TTC549 (cell line): ENCODE results near the gene IFT20.

Source experiments
- FAIRE-seq: peaks from 2 replicates; lab custom pipeline; 2012; peaks lifted over from hg19 to GRCh38; lab: Jason Lieb, UNC

The IFT20 gene

DNA sequence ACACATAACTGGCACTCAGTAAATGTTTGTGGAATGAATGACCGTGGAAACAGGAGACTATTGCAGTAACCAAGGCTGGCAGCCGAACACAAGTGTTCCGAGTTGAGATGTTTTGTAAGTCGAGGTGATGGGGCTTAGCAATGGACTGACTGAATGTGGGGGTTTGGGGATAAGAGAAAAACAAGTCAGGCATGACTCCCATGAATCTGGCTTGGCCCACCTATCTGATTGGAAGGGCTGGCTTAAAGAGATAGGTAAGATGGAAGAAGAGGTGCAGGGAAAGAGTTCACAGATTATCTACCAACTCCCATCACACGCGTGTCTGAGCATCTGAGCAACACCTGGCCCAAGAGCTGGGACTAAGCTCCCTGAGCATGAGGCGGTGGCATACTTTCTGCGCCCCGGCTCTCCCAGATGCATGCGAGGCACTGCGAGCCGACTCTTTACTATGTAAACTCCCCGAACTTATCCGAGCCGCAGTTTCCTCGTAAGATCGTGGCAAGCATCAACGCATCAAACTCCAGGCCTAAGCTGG lies 539 bp downstream of the IFT20 start:
- no peak for FAIRE-seq

DNA sequence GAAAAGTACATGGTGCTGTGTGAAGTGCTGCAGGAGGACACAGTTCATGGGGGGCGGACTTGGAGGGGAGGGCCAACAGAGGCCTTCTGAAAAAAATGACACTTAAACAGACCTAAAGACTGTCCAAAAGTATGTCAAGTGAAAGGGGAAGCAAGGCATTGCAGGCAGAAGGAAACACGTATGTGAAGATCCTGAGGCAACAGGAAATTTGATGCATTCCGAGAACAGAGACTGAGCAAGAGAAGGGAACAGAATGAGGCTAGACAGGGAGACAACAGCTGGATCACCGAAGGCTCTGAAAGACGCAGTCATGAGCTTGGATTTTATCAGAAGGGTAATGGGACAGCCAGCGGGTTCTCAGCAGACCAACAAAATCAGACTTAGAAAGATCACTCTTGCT lies 1.1 kb downstream of the IFT20 start:
- FAIRE-seq: no peak

- FAIRE-seq: no peak
These were observed 2.1 kb downstream of the IFT20 start for GRCh38 chr17:28333083-28333746.

GRCh38 chr17:28331891-28332420 lies 3.3 kb downstream of the IFT20 start:
- FAIRE-seq: no peak

DNA sequence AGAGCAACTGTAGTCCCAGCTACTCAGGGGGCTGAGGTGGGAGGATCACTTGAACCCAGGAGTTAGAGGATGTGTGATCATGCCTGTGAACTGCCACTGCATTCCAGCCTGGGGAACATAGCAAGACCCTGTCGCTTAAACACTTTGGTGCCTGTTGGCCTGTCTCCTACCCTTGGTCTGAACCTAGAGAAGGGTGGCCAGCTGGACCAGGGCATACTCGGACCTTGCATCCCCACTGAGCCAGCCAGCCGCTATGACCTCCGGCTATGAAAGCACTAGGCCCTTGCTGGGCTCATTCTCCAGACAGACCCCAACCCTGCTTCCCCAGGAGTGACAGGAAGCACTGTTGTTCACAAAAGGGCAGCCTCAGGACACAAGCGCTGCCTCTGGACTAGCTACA lies 4.6 kb downstream of the IFT20 start:
- FAIRE-seq: no peak

DNA sequence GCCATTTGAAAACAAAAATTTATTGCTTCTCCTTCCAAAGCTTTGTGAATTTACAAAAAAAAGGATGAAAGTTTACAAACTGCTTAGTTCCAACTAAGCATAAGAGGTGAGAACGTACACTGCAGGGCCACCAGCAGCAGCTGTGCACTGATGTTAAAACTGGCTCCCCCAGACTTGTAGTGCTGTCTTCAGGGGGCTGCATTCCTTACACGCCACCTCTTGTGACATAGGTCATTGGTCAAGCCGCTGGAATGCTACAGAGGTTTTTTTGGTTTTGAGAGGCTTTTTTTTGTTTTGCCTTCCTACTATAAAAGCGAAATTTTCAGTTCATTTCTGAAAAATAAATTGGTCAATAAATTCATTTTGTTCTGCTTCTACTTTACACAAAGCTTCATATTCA lies 6.9 kb downstream of the IFT20 start:
- no peak for FAIRE-seq

DNA sequence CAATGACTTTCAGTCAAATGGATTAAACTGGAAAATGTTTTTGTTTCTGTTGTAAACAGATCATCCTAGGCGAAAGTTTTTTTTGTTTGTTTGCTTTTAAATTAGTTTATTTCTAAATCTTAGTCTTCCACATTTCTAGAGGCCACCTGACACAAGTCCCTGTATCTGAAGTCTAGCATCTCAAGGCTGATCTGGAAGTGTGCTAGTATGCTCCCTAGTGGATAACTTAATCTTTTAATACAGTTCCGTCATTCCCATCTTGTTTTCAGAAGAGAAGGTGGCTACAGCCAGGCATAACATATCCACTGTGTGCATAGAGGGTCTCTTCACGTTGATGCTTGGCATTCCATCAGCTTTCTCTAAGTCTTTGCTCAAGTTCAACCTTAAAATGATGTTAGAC lies 7.6 kb downstream of the IFT20 start:
- no peak for FAIRE-seq

- no peak for FAIRE-seq
These were observed 8.2 kb downstream of the IFT20 start for GRCh38 chr17:28327031-28327607.

- FAIRE-seq: no peak
These were observed 9.2 kb downstream of the IFT20 start for GRCh38 chr17:28326114-28326513.

- no peak for FAIRE-seq
These were observed 10.1 kb downstream of the IFT20 start for GRCh38 chr17:28325211-28325610.

- FAIRE-seq: no peak
These were observed 10.5 kb downstream of the IFT20 start for GRCh38 chr17:28324781-28325180.

DNA sequence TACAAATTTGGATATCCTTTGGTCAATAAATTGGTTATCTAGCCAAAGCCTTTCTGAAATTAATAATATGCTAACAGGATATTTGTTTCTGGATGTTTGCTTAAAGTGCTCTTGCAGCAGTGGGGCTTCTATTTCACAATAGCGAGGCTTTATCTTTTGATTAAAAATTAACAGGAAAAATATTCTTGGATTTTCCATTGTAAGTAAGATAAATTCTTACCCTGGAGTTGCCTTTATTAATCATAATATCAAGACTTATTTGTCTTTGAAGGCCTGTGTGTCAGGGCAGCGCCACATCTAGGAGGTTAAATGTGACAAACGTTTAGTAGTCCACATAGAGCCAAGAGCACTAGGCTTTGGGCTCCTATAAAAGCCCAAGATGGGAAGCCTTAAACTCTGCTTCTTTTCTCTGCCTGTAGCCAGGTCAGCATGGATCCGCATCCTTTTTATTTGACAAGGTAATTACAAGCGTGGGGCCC lies 11.0 kb downstream of the IFT20 start:
- no peak for FAIRE-seq

DNA sequence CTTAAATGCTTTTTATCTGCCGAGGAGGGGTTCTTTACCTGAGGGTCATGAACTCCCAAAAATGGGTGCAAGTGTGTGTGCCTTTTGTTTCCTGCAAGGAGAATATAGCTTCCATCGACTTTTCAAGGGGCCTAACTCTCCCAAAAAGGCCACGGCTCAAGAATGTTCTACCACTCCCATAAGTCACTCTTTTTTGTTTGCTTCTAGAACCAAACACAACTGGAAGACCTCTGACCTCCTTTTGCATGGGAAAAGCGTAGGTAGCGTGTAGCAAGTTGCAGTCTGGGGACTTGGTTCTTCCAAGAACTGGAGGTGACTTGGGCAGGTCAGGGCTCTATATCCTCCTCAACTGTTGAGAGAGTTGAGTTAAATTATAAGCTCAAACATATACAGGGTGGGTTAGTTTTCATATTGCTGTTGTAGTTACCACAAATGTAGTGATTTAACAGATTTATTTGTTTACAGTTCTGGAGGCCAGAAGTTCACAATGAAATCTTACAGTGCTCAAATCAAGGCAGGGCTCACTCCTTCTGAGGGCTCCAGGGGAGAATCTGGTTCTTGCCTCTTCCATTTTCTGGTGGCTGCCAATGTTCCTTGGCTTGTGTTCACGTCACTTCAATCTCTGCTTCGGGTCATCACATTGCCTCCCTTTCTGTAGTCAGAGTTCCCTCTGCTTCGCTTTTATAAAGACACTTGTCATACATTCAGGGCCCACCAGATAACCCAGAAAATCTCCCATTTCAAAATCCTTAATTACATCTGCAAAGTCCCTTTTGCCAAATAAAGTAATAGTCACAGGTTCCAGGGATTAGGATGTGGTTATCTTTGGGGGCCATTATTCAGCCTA lies 14.8 kb downstream of the IFT20 start:
- FAIRE-seq: no peak

- FAIRE-seq: no peak
These were observed 15.7 kb downstream of the IFT20 start for GRCh38 chr17:28319598-28319935.

- FAIRE-seq: peak; percentile 63
These were observed 16.3 kb downstream of the IFT20 start, which contains the start of gene TMEM97 for GRCh38 chr17:28318759-28319597. Gene TMEM97 (plus strand): TSS chr17:28319200. CDS start chr17:28319240, 40 bp downstream.

DNA sequence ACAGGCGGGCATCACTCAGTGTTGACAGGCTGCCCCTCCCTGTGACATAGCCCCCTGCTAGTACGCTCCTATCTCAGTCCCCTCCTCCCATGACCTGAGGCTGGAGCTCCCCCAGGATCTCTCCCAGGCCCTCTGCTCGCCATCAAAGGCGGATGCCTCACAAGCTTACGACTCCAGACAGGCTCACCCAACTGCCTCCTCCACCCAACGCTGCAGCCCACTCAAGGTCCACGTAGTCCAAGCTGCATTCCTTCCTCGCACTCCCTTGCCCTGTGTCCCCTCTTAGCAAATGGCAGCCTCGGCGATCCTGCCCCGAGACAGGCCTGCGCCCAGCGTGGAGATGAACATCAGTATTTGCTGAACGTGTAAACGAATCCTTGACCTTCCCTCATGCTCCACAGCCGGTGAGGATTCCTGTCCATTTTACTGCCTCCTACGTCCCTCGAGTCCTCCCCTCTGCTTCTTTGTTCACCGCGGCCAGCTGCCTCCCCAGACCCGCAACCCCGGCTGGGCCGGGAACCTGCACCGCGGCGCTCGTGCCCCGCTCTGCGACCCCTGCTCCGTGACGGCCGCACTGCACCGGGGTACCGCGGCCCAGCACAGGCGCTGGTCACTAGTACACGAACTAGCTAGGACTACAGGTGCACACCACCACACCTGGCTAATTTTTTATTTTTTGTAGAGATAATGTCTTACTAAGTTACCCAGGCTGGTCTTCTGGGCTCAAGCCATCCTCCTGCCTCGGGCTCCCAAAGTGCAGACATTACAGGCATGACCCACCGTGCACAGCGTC lies 17.1 kb downstream of the IFT20 start:
- FAIRE-seq: no peak

GRCh38 chr17:28317099-28317965 lies 17.9 kb downstream of the IFT20 start:
- no peak for FAIRE-seq

GRCh38 chr17:28315846-28316705 lies 19.2 kb downstream of the IFT20 start:
- FAIRE-seq: no peak

GRCh38 chr17:28313841-28314240 lies 21.4 kb downstream of the IFT20 start:
- no peak for FAIRE-seq
